ENCODE measurements around the gene SORCS2. TPM values are rescaled to one million over a fixed set of nuclear protein-coding genes. Genes with fewer than 3 reads are reported as not detected.

Gene SORCS2
- total and polyA plus RNA-seq, 2 of the 8 experiments (the other 6 are each of a cell fraction or from before 2014, with no cell fraction given), result 0.36 to 1.8 TPM

- no peak for TF ChIP-seq GABPA (IDR thresholded peaks at IDR 0.05; ENCODE audit: borderline replicate concordance, insufficient read depth, low read length)
- TF ChIP-seq POLR2A (IDR thresholded peaks at IDR 0.05; ENCODE audit: control extremely low read depth in 1 of 2, low read depth in 2 of 2, low read length in 2 of 2), result no peak
- no peak for TF ChIP-seq SP4 (IDR thresholded peaks at IDR 0.05; ENCODE audit: low read length)
- TF ChIP-seq FOSL1 (IDR thresholded peaks at IDR 0.05; ENCODE audit: insufficient read depth, low read depth, low read length), result no peak
- TF ChIP-seq USF2 (IDR thresholded peaks at IDR 0.05; ENCODE audit: low read length), result no peak
These were observed 241.2 kb downstream of the SORCS2 start (continued) for GRCh38 chr4:7433376-7434140.
